MM.1S (cell line): ENCODE data around the gene RRAGC.

Source experiments
- DNase-seq: peaks from one replicate; pipeline ENCODE4 v3.0.0-alpha.2; 2015
- H2AFZ ChIP-seq: fragments of 300-600 bp; sonication (generic); 2 replicates; pipeline ENCODE4 v1.6.0; 2016; ENCODE audit warnings: antibody characterized with exemption, low read length
- H3F3A ChIP-seq: fragments of 300-600 bp; sonication (generic); 2 replicates; pipeline ENCODE4 v1.6.1; 2016; ENCODE audit warnings: mild to moderate bottlenecking, antibody characterized with exemption, low read length, moderate library complexity, mixed read lengths; ENCODE audit not compliant: insufficient read depth
- H3K27ac ChIP-seq: fragments of 300-600 bp; sonication (generic); 2 replicates; pipeline ENCODE4 v1.5.1; 2016; ENCODE audit warnings: mild to moderate bottlenecking, low read length
- H3K27me3 ChIP-seq: fragments of 300-600 bp; sonication (generic); replicated peaks from 2 replicates; pipeline ENCODE4 v1.6.0; 2016; ENCODE audit warnings: low read length; ENCODE audit not compliant: insufficient read depth
- H3K36me3 ChIP-seq: fragments of 300-600 bp; sonication (generic); replicated peaks from 2 replicates; pipeline ENCODE4 v1.6.1; 2016; ENCODE audit warnings: mild to moderate bottlenecking, low read length, mixed read lengths; ENCODE audit not compliant: insufficient read depth
- H3K4me1 ChIP-seq: fragments of 300-600 bp; sonication (generic); 2 replicates; pipeline ENCODE4 v1.6.1; 2016; ENCODE audit warnings: low read length, mixed read lengths
- H3K4me2 ChIP-seq: fragments of 300-600 bp; sonication (generic); 2 replicates; pipeline ENCODE4 v1.6.0; 2016; ENCODE audit warnings: low read depth, low read length
- H3K4me3 ChIP-seq: fragments of 300-600 bp; sonication (generic); 2 replicates; pipeline ENCODE4 v1.5.1; 2016; ENCODE audit warnings: low read length, mixed read lengths
- H3K79me2 ChIP-seq: fragments of 300-600 bp; sonication (generic); 2 replicates; pipeline ENCODE4 v1.6.1; 2016; ENCODE audit warnings: mixed run types, low read length, mixed read lengths
- H3K9ac ChIP-seq: fragments of 300-600 bp; sonication (generic); 2 replicates; pipeline ENCODE4 v1.6.1; 2016; ENCODE audit warnings: low read length, mixed read lengths
- H3K9me2 ChIP-seq: fragments of 300-600 bp; sonication (generic); replicated peaks from 2 replicates; pipeline ENCODE4 v1.6.1; 2016; ENCODE audit warnings: mild to moderate bottlenecking, low read length, mixed read lengths; ENCODE audit not compliant: insufficient read depth
- H3K9me3 ChIP-seq: fragments of 300-600 bp; sonication (generic); replicated peaks from 2 replicates; pipeline ENCODE4 v1.6.1; 2016; ENCODE audit warnings: mild to moderate bottlenecking, low read length, mixed read lengths; ENCODE audit not compliant: insufficient read depth
- H4K20me1 ChIP-seq: fragments of 300-600 bp; sonication (generic); 2 replicates; pipeline ENCODE4 v1.6.1; 2016; ENCODE audit warnings: mild to moderate bottlenecking, low read length, moderate library complexity, mixed read lengths; ENCODE audit not compliant: insufficient read depth
- CTCF ChIP-seq: fragments of 300-600 bp; sonication (generic); IDR thresholded peaks from 2 replicates; pipeline ENCODE4 v1.5.1; 2016; ENCODE audit warnings: antibody characterized with exemption, low read length, mixed read lengths
- EZH2 ChIP-seq: fragments of 300-600 bp; sonication (generic); optimal IDR thresholded peaks from 2 replicates; pipeline ENCODE3; 2017; ENCODE audit warnings: low read depth, mild to moderate bottlenecking, antibody characterized with exemption, low read length, mixed read lengths
- EZH2phosphoT487 ChIP-seq: fragments of 300-600 bp; sonication (generic); IDR thresholded peaks from 2 replicates; pipeline ENCODE4 v1.6.1; 2018; ENCODE audit warnings: antibody characterized with exemption, low read length

Gene RRAGC

GRCh38 chr1:38829368-38829767, 30.2 kb downstream of the RRAGC start:
- no peak overlapping the region for H3K27ac ChIP-seq
- DNase-seq, result no peak
- H3K4me3 ChIP-seq, result no peak overlapping the region
- H3F3A ChIP-seq, result no peaks in the 10 kb centered on the region
- no peak overlapping the region for H3K9ac ChIP-seq
- H3K9me2 ChIP-seq, result no peaks in the 10 kb centered on the region
- no peak overlapping the region for H2AFZ ChIP-seq
- H3K27me3 ChIP-seq, result no peaks in the 10 kb centered on the region
- H4K20me1 ChIP-seq, result no peaks in the 10 kb centered on the region
- no peaks in the 10 kb centered on the region for H3K9me3 ChIP-seq
- no peaks in the 10 kb centered on the region for H3K79me2 ChIP-seq
- no peak overlapping the region for H3K4me2 ChIP-seq
- TF ChIP-seq CTCF, result no peak
- no peak for TF ChIP-seq EZH2
- TF ChIP-seq EZH2phosphoT487, result no peak
- no peaks in the 10 kb centered on the region for H3K36me3 ChIP-seq
- no peaks in the 10 kb centered on the region for H3K4me1 ChIP-seq

- no peaks in the 10 kb centered on the region for H3F3A ChIP-seq
- no peak overlapping the region for H3K9ac ChIP-seq
- H3K27me3 ChIP-seq, result no peaks in the 10 kb centered on the region
- H3K4me1 ChIP-seq, result no peaks in the 10 kb centered on the region
- DNase-seq, result no peak
- H3K27ac ChIP-seq, result no peak overlapping the region
- H3K9me3 ChIP-seq, result no peaks in the 10 kb centered on the region
- H2AFZ ChIP-seq, result no peak overlapping the region
- H3K9me2 ChIP-seq, result no peaks in the 10 kb centered on the region
- H3K79me2 ChIP-seq, result no peaks in the 10 kb centered on the region
- no peaks in the 10 kb centered on the region for H3K36me3 ChIP-seq
- TF ChIP-seq EZH2, result no peak
- TF ChIP-seq EZH2phosphoT487, result no peak
- TF ChIP-seq CTCF, result no peak
- no peaks in the 10 kb centered on the region for H4K20me1 ChIP-seq
- H3K4me2 ChIP-seq, result no peak overlapping the region
- no peak overlapping the region for H3K4me3 ChIP-seq
Measured at GRCh38 chr1:38827318-38827717, 32.3 kb downstream of the RRAGC start.

GRCh38 chr1:38826886-38827285, 32.7 kb downstream of the RRAGC start:
- DNase-seq, result no peak
- Histone ChIP-seq H3K4me3 (no peak overlapping the region), H3K36me3 (no peaks in the 10 kb centered on the region), H4K20me1 (no peaks in the 10 kb centered on the region), H3F3A (no peaks in the 10 kb centered on the region), H3K79me2 (no peaks in the 10 kb centered on the region), H3K9me3 (no peaks in the 10 kb centered on the region), H2AFZ (no peak overlapping the region), H3K27me3 (no peaks in the 10 kb centered on the region), H3K4me2 (no peak overlapping the region), H3K9ac (no peak overlapping the region), H3K9me2 (no peaks in the 10 kb centered on the region), H3K4me1 (no peaks in the 10 kb centered on the region), H3K27ac (no peak overlapping the region)
- TF ChIP-seq EZH2phosphoT487 (no peak), EZH2 (no peak), CTCF (no peak)
